Forelimb muscle (tissue), 1 donor: Measurements from ENCODE around the gene PNISR. TPM values are rescaled to one million over a fixed set of nuclear protein-coding genes. Genes with fewer than 3 reads are reported as not detected.

Experiments used
- DNase-seq: peaks from one replicate; pipeline ENCODE4 v3.0.0-alpha.2; 2013; ENCODE audit warnings: low read depth
- polyA plus RNA-seq: library from polyadenylated mRNA; unstranded; fragments of 120-200 nt; gene quantifications from one replicate; pipeline ENCODE4 v1.2.1, GENCODE V29; 2013; ENCODE audit not compliant: insufficient read length

The PNISR gene
- polyA plus RNA-seq, 1 donor = 153 TPM

DNA sequence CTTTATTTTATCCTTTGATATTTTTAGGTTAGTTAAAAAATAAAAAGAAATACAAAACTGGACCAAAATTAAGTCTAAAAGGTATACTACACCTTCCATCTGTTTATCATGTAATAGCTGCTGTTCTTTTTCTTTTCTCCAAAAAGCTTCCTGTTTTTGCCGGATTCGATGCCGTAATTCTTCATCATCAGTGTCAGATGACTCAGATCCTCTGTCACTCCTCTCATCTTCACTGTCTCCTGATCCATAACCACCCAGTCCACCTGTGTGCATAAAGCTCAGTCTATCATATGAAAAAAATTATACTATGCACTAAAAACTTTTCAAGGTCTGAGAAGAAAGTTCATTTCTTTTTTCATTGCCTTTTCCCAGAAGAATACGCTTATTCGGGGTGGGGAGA is 22.7 kb downstream of the PNISR start:
- no peak for DNase-seq

DNA sequence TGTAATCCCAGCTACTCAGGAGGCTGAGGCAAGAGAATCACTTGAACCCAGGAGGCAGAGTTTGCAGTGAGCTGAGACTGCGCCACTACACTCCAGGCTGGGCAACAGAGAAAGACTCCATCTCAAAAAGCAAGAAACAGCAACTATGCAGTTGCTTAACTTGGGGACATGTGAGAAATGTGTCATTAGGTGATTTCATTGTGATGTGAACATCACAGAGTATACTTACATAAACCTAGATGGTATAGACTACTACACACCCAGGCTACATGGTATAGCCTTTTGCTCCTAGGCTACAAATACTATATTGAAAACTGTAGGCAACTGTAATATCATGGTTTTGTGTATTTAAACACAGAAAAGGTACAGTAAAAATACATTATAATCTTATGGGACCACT is 27.8 kb downstream of the PNISR start:
- no peak for DNase-seq

DNA sequence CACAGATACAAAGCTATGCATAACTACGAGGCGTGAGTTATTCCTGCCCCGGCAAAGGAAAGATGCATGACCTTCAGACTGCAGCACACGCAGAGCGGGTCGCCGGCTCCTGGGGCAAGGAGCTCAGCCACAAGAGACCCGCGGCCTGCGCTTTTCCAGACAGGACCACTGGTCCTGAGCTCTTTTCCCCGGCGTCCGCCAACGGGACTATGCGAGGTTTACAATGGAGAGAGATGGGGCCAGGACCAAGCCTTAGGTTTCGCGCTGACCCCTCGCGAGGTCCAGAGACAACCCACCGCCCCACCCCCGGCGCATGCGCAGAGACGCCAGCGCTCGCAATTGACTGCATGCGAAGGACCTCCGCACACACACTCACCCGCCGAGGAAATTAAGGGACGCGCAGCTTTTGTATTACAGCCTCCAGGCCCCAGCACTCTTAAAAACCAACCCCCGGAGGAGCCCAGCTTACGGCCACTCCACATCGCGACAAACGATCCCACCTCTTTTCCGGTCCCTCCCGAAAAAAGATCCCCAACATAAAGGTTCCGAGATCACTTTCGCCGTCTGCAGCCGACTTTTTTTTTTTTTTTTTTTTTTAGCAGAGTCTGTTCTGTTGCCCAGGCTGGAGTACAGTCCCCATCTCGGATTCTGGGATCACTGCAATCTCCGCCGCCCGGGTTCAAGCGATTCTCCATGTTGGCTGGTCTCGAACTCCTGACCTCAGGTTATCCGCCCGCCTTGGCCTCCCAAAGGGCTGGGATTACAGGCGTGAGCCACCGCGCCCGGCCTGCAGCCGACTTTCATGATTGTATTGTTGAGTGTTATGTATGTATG is 31.2 kb downstream of the PNISR start, which contains the start of gene COQ3:
TSS of gene COQ3 (minus strand) at position 498 of the 834 bp plus-strand sequence. CDS start at position 482, 16 bp downstream.
- DNase-seq = peak; percentile 34

DNA sequence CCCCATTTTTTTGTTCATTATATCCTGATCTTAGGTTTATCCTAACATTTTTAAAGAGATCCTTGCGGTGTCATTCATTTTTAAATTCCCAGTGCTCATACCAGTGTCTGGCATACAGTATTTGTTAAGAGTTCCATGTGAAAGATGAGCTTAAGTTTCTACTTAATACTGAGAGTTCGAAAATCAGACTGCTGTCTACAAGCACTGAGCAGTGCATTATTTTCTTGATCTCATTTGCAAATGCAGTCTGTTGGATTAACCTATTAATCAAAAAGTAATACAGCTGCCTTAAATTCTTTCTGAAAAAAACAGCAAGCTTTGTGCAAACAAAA is 31.8 kb downstream of the PNISR start:
- DNase-seq = no peak

DNA sequence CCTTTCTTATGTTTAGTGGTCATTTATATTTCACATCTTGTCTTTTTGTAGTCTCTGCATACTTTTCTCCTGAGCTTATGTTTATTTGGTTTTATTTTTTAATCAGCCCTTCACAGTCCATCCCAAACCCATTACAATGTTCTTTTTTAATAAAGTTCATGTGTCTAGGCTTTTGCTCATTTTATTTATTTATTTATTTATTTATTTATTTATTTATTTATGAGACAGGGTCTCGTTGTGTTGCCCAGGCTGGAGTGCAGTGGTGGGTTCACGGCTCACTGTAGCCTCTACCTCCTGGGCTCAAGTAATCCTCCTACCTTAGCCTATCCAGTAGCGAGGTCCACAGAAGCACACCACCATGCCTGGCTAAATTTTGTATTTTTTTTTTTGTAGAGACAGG is 34.2 kb downstream of the PNISR start:
- no peak for DNase-seq

DNA sequence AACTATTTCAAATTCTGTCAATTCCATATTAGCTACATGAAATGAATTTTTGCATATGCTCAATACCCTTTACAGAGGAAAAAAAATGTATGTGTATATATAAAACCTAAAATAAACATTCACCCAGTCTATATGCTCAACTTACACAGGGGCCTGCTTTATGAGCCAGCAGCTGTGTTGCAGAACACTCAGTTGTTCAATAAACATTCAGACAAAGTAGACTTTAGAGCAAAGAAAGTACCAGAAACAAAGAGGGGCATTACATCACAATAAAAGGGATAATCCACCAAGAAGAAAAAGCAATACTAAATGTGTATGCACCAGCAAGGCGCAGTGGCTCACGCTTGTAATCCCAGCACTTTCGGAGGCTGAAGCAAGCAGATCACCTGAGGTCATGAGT is 40.6 kb downstream of the PNISR start:
- DNase-seq = no peak

DNA sequence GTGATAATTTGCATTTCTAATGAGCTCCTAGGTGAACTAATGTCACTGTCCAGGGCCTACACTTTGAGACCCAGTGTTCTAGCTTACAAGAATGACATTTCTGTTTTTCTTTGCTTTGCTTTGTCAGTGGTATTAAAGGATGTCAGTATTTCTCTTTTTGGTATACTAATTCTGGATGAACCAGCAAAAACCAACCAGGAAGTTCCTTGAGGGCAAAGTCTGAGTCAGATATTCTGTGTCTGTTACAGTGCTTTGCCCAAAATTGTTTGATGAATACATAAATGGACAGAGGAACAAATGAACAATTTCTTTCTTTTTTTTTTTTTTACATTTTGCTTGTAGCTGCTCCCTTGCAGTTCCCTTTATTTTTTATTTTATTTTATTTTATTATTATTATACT is 46.5 kb downstream of the PNISR start:
- DNase-seq = no peak

DNA sequence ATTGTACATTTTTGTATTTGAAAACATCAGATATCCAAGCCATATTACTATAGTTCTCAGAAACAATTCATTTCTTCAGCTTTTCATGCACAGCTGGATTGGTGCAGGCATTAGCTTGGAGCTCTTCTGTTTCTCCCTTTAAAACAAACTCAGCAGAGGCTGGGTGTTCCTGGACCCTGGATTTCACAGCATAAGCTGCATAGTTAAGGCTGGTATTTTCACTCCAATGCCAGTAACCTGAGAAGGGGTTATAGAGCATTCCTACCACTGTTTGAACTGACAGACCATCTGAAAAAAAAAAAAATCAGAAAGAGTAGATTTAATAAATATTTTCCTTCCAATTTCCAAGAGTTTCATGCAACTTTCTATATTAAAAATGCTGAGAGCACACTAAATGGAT is 55.6 kb downstream of the PNISR start:
- DNase-seq = no peak

DNA sequence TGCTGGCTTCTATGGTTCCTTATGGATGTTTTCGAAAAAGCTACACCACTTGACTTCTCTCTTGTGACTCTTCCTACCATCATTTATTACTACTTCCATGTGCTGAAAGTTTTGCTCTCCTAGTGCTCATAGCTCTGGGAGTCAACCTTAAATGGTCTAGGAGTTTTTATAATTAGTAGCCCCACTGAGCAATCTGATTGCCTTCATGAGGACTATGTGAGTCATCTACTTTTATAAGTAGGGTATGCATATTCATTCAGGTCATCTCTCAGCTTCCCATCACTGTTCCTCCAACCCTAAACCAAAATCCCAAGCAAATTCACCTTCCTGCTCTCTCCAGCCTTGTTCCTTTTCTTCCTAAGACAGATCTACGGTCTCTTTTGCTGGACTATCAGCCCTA is 58.3 kb downstream of the PNISR start:
- no peak for DNase-seq

DNA sequence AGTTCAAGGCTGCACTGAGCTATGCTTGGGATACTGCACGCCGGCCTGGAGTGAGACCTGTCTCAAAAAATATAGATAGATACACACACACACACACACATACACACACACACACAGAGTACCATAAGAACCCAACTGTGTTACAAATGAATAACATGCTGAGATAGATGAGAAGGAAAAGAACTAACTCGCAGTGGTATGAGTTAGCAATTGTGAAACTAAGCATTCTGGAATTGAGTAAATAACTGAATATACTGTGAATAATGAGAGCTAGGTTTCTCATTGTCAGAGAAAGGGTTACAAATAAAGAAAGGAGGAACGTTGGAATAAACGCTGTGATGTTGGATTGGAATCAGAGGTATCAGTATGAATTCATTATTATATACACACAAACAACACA is 61.1 kb downstream of the PNISR start:
- DNase-seq = no peak

DNA sequence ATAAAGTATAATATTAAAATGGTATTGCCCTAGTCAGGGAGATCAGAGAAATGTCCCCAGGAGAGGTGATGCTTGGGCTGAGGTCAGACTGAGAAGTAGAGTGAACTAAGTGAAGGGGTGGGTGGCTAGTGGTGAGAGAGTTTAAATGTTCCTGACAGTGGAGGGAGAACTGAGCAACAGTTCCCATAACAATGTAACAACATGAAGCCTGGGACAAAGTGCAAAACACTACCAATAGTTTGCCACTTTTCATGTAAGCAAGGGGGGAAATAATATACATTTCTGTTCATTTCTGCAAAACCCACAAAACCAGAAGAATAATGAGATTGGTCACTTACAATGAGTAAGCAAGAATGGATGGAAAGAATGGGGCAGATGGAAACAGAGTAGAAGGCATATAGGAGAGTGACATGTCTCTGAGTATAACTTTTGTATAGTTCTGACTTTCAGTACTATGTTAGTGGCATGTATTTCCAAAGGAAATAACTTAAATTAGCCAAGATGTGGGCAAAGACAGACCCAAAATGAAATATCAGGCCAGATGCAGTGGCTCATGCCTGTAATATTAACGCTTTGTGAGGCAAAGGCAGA is 62.3 kb downstream of the PNISR start:
- DNase-seq = no peak

DNA sequence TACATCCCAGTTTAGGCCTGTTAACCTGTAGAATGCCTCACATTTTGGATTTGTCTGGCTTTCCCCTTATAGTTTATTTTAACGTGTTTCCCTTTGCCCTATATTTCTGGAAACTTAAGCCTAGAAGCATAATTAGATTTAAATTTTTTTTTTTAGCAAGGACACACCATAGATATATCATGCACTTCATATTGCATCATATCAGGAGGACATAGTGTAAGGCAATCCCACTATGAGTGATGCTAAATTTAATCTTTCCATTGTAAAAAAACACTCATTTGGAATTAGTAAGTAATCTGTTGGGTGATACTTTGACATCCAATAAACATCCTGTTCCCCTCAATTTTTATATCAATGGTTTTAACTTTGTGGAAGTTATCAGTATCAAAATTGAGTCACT is 65.3 kb downstream of the PNISR start:
- no peak for DNase-seq

DNA sequence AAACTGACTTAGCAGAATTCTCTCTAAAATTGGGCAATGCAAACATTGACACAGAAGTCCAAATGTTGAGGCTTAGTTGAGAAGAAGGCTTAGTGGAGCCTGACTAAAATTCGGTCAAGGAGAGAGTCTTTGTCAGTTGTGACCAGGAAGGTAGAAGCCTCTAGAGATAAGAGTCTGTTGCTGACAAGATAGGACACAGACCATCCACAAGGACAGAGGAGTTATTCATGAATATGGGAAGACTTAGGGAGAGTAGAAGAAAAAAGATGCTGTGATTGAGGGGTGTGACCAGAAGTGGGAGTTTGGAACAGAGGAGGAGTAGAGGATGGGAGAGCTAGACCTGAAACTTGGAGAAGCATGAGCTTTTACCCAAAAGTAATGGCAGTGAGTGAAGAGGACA is 68.5 kb downstream of the PNISR start:
- no peak for DNase-seq

DNA sequence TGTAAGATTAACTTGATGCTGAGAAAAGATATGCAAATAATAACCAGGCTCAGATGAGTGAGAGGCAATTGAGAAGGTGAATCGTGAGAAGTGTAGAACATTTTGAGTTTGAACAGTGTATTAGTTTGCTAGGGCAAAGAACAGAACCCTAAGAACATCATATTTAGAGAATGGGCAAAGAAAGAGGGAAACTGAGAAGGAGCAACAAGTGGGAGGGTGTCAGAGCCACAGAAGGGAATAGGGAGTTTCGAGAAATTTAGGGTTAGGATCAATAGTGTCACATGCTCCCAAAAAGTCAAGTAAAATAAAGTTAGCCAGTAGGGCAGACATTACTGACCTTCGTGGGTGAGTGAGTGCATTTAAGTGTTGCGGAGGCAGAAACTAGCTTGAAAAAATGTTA is 70.1 kb downstream of the PNISR start:
- DNase-seq = no peak

DNA sequence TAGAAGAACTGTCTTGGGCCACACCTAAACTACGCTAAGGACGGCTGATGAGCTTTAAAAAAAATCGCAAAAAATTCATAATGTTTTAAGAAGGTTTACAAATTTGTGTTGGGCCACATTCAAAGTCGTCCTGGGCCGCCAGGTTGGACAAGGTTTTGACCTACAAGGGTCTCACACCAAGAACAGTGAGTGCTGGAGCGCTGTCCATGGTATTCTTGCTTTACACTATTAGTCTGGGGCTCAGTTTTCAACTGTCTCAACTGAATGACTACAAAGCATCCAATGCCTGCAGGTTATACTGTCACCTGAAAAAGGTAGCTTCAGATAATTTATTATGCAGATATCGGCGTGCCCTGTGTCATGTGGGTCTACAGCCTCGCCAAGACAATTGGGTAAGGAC is 72.0 kb downstream of the PNISR start:
- no peak for DNase-seq

DNA sequence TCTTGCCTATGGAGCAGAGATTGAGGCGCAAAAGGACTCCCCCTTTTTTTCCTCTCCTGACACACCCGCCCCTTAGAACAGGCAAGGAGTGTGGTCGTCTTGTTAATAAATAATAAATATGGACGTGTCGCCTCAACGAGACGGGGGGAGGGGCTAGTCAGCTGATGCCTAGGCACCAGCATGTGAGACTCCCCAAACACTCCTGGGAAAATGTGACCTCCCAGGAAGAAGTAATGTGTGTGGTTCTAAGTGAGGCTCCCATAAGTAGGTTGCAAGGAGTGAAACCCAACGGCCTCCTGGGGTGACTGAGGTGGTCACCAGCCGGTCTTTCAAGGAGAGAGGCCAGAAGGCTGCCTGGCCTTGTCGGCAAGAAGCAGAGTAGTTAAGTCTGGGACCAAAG is 74.5 kb downstream of the PNISR start:
- no peak for DNase-seq

DNA sequence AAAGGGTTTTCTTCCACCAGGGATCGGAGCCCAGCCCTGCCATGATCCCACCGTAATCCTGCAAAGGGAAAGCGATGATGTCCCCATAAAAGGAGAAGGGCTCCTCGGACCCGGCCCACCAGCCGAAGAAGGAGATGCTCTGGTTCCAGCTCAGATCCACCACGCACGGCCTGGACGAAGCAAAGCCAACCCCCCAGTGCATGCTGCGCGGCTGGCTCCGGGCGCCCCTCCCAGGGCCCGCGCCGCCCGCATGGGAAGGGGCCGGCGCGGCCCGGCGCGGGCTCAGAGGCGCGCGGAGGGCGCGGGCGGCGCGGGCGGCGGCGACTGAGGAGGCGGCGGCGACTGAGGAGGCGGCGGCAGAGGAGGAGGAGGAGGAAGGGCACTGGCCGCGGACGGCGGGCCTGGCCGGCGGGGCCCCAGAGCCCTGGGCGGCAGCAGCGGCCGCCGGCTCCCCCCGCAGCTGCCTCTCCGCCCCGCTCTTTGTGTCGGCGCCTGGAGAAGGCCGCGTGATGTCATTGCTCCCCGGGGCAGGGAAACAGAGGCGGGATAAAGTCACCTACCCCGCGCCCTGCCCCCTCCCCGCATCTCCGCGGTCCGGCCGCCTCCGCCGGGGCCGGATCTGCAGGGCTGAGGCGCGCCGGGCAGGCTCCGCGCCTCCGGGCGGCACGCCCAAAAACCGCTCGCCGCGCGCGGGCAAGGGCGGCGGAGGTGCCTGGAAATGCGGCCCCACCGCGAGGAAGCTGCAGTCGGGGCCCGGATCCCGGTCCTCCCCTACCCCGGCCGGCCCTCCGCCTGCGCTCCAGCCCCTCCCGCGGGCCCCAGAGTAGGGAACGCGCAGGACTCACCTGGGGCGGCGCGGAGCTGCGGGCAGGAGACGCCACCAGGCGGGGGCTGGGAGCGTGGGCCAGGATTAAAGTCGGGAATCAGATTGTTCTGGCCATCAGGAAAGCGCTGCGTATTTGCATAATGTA is 75.7 kb downstream of the PNISR start, which contains the start of gene FAXC:
TSS of gene FAXC (minus strand) at position 504 of the 971 bp plus-strand sequence. CDS start at position 202, 302 bp downstream.
- no peak for DNase-seq

DNA sequence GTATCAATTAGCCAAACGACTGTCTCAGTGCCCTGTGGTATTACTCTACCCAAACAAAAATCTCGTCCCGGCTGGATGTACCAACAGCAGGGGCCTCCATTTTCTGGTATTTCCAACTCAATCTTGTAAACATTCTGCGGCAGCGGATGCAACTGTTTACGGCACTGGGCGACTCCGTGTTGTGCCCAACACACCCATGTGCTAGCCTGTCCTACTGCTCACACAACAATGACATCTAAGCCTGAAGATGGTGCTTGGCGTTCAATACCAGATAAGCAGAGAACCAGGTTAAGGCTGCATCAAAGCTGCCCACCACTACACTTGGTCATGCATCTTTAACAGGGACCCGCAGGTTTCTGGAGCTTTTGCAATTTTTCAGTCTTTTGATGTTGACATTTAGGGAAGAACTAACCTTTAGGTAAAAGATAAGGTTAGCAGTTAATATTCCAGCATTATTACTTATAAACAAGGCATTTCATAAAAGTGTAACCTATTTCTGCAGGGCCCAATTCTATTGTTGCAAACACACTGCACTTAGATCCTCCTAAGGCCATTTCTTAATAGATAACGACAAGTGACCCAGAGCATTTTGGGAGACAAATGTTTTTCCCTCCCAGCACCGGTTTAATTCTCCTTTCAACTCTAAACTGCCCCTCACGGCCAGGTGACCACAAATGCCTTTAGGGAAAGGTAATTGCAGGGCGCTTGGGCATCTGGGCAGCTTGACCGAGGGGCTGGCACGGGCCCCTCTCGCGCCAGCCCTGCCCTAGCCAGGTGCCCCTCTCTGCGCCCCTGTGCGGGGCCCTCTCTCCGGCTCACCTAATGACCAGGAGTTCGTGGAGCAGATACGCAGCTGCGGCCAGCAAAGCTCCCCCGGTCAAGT is 76.6 kb downstream of the PNISR start:
- no peak for DNase-seq
